Mesothelial cell of epicardium (in vitro differentiated cells): ENCODE measurements around the gene AUTS2. TPM values are rescaled to one million over a fixed set of nuclear protein-coding genes. Genes with fewer than 3 reads are reported as not detected.

Source experiments
- DNase-seq, 2 experiments: peaks; one replicate each; pipeline ENCODE4 v3.0.0; 2021; ENCODE audit warnings: low spot score in 2 of 2; ENCODE audit not compliant: unreplicated experiment in 2 of 2
- H3K27ac Mint-ChIP-seq: 2 replicates; pipeline ENCODE4 v1.8.0; 2021; ENCODE audit warnings: mixed read lengths
- H3K27me3 Mint-ChIP-seq: 2 replicates; pipeline ENCODE4 v1.8.0; 2021; ENCODE audit warnings: low read depth, mixed read lengths
- H3K36me3 Mint-ChIP-seq: 2 replicates; pipeline ENCODE4 v1.8.0; 2021; ENCODE audit warnings: mixed read lengths
- H3K4me1 Mint-ChIP-seq: 2 replicates; pipeline ENCODE4 v1.8.0; 2021; ENCODE audit warnings: mixed read lengths
- H3K4me3 Mint-ChIP-seq: 2 replicates; pipeline ENCODE4 v1.8.0; 2021; ENCODE audit warnings: mild to moderate bottlenecking, moderate library complexity, mixed read lengths
- H3K9me3 Mint-ChIP-seq: 2 replicates; pipeline ENCODE4 v1.8.0; 2021; ENCODE audit warnings: mixed read lengths
- CTCF ChIP-seq: fragments of 200-600 bp; sonication (generic); IDR thresholded peaks from one replicate; pipeline ENCODE4 v1.5.0; 2021; ENCODE audit warnings: antibody characterized with exemption; ENCODE audit not compliant: unreplicated experiment
- total RNA-seq: library from RNA; stranded (reverse); gene quantifications from 3 replicates; pipeline ENCODE4 v1.2.1, GENCODE V29; 2021

Gene AUTS2
- total RNA-seq, 1 donor from 2014 or later, result 135 TPM

DNA sequence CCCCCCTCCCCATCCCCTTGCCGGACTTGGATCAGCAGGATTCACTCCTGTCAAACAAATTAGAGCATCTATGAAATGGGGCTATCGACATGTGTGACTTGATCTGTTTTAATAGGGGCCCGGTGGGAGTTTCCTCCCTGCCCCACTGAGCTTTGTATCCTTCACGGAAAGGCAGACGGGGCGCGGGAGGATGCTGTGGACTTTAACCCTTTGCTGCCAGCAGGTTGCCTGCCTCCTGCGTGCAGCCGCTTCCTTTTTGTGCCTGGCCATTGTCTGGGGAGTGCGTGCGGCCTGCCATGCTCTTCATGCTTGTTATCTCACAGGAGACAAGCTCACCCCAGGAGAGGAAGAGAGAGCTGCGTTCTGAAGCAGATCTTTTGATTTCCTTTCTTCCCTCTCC, 1020.9 kb downstream of the AUTS2 start:
- no peaks in the 10 kb centered on the region for H3K9me3 Mint-ChIP-seq
- DNase-seq, result no peak
- H3K4me1 Mint-ChIP-seq, result peaks cover 11% of the 10 kb centered on the region
- H3K27me3 Mint-ChIP-seq, result no peaks in the 10 kb centered on the region
- H3K27ac Mint-ChIP-seq, result no peak overlapping the region
- H3K4me3 Mint-ChIP-seq, result no peak overlapping the region
- H3K36me3 Mint-ChIP-seq, result peaks cover 8% of the 10 kb centered on the region
- TF ChIP-seq CTCF, result no peak

GRCh38 chr7:70619659-70620058, 1021.4 kb downstream of the AUTS2 start:
- DNase-seq, result no peak
- Mint-ChIP-seq H3K27ac (no peak overlapping the region), H3K9me3 (no peaks in the 10 kb centered on the region), H3K4me3 (no peak overlapping the region), H3K4me1 (peaks cover 11% of the 10 kb centered on the region), H3K27me3 (no peaks in the 10 kb centered on the region), H3K36me3 (peaks cover 8% of the 10 kb centered on the region)
- TF ChIP-seq CTCF, result no peak

GRCh38 chr7:70620333-70621055, 1022.2 kb downstream of the AUTS2 start:
- no peak for TF ChIP-seq CTCF
- H3K27me3 Mint-ChIP-seq, result no peaks in the 10 kb centered on the region
- peaks cover 11% of the 10 kb centered on the region for H3K4me1 Mint-ChIP-seq
- H3K27ac Mint-ChIP-seq, result no peak overlapping the region
- DNase-seq, result no peak
- H3K9me3 Mint-ChIP-seq, result no peaks in the 10 kb centered on the region
- peaks cover 8% of the 10 kb centered on the region for H3K36me3 Mint-ChIP-seq
- no peak overlapping the region for H3K4me3 Mint-ChIP-seq

DNA sequence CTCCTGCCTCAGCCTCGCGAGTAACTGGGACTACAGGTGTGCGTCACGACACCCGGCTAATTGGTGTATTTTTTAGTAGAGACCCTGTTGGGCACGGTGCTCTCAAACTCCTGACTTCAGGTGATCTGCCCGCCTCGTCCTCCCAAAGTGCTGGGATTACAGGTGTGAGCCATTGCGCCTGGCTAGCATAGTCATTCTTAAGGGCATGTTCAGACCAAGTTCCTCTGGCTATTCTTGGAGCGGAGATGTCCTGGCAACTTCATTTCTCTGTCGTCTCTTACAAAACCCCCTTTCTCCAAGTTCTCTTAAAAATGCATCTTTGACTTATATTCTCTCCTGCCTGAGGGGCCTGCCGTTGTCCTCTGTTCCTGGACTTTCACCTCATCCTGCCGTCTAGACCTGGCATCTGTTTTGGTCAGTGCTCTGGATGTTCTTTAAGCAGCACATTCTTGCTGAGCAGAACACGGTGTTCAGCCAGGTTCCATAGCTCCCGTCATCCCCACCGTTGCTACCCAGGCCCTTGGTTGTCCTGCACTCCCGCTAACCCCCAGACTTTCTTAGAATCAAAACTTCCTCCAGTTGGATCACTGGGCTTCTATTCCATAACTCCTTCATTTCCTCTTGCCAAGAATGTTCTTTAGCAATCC, 1023.8 kb downstream of the AUTS2 start:
- TF ChIP-seq CTCF, result no peak
- DNase-seq, result no peak
- no peak overlapping the region for H3K4me3 Mint-ChIP-seq
- peaks cover 4% of the 10 kb centered on the region for H3K9me3 Mint-ChIP-seq
- H3K4me1 Mint-ChIP-seq, result peaks cover 11% of the 10 kb centered on the region
- no peaks in the 10 kb centered on the region for H3K27me3 Mint-ChIP-seq
- H3K36me3 Mint-ChIP-seq, result peaks cover 6% of the 10 kb centered on the region
- H3K27ac Mint-ChIP-seq, result no peak overlapping the region

DNA sequence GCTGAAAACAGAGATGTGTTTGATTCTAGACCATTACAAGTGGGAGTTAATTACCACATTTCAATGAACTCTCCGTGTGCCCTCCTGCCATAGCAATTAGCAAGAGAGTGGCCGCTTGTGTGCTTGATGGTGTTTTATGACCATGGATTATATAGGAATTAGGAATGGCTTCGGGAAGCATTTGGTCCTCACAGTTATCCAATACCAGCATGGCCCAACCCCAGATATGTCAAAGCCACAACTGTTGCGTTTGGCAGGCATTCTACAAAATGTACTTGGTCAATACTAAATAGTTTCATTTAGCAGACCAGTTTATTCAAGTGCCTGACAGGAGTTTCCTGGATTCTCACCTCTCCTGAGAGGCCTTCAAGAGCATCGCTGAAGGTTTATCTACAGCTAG, 1024.7 kb downstream of the AUTS2 start:
- no peak for DNase-seq
- no peak overlapping the region for H3K27ac Mint-ChIP-seq
- no peak for TF ChIP-seq CTCF
- peaks cover 4% of the 10 kb centered on the region for H3K9me3 Mint-ChIP-seq
- H3K27me3 Mint-ChIP-seq, result peaks cover 4% of the 10 kb centered on the region
- peaks cover 11% of the 10 kb centered on the region for H3K4me1 Mint-ChIP-seq
- peaks cover 6% of the 10 kb centered on the region for H3K36me3 Mint-ChIP-seq
- no peak overlapping the region for H3K4me3 Mint-ChIP-seq
